ENCODE measurements around the gene TIMD4.

The TIMD4 gene

DNA sequence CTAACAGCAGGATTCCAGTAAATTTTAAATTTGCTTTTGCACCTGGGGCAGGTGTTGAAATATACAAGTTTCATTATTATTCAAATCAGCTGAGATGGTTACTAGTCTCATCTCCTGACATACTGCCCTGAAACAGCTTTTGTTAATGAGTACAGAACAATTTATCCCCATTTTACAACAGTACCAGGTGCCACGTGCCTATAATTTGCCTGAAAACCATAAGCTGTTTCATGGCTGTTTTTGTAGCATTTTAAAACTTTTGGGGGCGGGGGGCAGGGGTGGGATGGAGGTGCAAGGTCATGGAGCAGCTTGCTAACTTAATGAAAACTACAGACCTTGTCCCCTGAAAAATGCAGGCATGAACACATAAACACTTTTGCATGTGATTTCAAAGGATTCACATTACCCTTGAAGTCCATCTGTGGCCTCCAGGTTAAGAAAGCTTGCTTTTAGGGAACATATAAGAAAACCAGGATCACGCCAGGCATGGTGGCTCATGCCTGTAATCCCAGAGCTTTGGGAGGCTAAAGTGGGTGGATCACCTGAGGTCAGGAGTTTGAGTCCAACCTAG is 42.1 kb downstream of the TIMD4 start:
- DNase-seq = peak; percentile 41 to 44

DNA sequence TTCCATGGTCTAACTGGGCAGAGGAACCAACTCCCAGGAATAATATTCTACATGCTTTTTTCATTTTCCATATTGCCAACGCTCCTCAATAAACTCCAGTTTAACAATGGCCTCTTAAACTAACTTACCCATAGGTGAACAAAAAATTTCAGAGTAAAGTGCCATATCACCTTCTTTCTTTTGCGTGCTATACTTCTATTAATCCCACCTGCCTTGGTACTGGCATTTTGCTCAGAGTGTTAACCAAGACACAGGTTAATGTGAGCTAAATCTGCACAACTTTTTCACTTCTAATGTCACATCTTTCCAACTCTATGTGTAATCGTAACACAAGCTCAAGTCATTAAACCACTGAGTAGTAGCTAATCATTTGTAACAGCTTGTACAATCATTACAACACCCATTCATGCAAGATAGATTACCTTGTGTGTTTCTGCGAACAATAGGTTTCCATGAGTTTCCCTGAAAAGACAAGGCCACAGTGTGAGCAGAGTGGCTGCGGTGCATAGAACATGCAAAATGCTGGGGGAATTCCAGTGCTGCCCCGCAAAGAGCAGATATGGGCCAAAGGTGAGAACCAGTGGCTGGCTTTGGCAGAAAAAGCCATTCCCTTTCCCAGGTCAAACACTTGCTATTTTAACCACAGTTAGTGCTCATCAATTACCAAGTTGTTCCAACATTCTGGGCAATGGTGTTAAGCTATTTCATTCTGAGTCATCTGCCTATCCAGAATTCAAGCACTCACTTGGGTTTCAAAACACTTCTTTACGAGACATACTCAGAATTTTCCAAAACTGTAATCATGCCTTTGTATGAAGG is 42.8 kb downstream of the TIMD4 start:
- DNase-seq = peak; percentile 84 to 85

DNA sequence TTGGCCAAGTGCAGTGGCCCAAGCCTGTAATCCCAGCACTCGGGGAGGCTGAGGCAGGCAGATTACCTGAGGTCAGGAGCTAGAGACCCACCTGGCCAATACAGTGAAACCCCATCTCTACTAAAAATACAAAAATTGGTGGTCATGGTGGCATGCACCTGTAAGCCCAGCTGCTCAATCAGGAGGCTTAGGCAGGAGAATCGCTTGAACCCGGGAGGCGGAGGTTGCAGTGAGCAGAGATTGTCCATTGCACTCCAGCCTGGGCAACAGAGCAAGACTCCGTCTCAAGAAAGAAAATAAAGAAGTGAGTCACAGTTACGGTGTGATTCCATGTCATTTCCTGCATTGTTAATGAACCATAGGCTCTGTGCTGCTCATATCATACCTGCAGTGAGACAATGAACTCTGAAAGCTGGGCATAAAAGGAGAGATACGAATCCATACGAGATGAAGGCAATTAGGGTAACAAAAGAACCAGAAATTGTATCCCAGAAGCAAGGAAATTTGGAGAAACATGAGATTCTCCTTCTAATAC is 44.6 kb downstream of the TIMD4 start:
- no peak for DNase-seq

DNA sequence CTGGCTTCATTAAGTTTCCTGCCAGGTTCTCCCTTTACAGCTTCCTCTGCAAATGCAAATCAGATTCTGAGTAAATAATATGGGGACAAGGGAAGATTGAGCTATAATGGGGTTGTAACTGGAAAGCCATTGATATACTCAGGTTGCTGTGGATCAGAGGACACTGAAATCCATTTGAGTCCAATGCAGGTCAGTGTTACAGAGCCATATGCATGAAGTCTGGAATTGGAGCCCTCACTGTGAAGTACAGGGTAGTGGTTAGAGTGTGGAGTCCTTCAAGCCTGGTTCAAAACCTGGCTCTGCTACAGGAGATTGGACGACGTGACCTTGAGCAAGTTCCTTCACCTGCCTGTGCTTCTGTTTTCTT is 48.7 kb downstream of the TIMD4 start:
- no peak for DNase-seq

DNA sequence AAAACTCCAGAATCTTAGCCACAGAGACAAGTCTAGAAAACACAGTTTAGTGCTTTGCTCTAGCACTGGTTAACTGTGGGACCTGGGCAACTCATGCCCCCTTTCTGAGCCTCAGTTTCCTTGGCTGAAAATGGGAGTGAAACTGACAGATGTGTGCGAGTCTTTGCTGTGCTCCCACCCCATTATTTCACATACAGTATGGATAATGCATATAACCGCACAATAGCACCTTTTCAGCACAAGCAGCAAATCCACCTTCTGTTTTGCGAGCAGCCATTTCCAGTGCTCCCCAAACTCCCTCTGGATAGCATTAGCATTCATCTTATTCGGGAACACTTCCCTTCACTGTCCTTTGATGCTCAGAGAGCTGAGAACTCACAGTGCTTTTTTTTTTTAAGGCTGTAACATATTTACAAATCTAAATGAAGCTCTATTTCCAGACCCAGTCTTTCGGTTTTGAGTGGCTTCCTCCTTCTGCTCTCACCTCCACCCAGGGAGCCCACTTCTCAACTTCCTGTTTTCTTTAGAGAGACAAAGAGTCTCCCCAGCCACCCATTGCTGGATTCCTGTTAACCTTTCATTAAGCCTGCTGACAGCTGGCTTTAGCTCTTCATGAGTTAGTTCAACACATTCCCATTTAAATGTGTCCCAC is 49.2 kb downstream of the TIMD4 start:
- no peak for DNase-seq

DNA sequence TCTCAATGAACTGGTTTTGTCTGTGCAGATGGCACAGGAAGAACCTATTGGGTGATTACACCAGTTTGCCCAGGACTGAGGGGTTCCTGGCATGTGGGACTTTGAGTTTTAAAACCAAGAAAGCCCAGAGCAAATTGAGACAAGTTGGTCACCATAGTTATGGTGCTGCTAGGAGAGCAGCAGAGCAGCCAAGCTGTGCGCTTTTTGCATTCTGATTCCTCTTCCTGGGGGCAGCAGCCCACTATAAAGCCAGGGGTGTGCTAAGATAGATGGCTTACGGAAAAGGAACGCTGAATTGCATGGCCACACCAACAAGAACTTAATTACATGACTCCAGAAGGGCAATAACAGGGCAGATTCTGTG is 49.7 kb downstream of the TIMD4 start:
- no peak for DNase-seq

DNA sequence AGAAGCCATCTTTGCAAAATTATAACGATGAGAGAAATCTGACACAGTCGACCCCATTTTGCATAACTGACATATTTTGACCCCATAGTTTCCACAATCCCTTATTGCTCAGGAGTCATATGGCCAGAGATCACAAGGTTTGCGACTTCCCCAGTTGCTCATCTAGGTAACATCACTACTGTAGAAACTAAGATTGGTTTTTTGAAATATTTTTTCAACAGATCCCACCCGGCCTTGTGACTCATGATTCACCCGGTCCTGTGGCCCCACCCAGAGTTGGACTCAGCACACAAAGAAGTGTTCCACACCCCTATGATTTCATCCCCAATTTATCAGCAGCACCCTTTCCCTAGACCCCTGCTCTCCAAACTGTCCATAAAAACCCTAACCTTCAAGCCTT is 50.2 kb downstream of the TIMD4 start:
- DNase-seq = no peak

DNA sequence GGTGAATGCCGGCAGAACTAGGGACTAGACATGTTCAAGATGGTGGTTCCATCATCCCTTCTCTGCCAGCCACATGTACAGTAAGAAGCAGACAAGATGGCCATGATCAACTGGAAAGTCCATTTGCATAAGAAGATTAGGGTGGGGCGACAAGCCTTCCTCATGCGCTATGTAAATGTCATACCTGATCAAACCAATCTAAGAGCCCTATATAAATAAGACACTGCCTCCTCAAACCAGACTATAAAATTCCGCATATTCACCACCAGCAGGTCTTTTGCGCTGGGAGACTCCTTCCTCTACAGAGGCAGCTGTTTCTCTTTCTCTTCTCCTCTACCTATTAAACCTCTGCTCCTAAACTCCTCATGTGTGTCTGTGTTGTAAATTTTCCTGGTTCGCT is 53.8 kb downstream of the TIMD4 start:
- DNase-seq = no peak

DNA sequence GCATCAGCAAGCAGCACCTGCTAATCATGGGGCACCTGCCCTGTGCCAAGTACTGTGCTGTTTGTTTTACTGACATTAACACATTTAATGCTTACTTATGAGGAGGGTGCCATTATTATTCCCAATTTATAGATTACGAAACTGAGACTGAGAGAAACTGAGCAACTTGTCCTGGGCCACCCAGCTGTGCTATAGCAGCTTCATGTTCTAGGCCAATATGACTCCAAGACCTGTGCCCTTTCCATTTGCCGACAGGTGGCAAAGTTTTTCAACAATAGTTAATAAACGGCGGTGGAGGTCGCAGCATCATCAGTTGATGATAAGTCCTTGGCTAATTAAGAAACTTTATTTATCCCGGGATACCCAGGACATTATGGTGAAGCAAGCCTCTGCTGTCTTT is 55.4 kb downstream of the TIMD4 start:
- no peak for DNase-seq

DNA sequence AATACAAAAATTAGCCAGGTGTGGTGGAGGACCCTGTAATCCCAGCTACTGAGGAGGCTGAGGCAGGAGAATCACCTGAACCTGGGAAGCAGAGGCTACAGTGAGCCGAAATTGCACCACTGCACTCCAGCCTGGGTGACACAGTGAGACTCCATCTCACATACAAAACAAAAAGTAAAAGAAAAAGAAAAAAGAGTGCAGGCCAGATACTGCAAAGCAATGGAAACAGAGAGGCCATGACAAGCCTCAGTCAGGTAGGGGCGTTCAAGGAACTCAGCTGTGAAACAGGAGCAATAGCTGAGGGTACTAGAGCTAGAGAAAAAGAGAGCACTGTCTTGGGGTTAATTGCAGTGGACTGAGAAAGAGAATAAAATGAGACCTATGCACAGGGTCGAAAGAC is 56.2 kb downstream of the TIMD4 start:
- DNase-seq = no peak

DNA sequence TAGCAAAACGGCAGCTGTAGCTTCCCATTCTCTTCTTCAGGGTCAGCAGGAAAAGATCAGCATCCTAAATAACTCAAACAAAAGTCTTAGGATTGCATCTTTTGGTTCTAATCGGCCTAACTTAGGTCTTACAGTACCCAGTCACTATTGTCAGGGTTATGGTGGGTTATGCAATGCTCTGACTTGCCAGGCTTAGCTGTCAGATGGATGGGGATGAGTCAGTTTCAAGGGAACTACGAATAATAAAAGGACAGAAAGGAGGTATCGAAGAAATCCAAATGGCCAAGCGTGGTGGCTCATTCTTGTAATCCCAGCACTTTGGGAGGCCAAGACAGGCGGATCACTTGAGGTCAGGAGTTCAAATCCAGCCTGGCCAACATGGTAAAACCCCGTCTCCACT is 66.5 kb downstream of the TIMD4 start:
- DNase-seq = no peak

DNA sequence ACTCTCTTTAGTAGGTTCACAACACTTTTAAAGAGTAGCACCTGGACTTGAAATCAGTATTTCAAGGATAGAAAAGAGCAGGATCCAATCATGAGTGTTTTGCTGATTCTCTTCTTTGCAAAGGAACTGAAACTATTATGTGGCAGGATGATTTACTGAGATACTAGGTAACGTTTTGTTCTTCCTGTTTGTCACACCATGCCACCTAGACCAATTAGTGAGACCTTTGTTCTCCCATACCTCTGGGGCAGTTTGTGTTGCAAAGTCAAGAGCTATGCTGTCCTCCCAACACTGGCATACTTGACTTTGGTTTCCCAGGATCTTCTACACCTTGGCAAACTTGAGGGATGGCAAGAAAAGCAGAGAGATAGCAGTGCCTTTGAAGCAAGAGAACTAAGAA is 69.5 kb downstream of the TIMD4 start:
- DNase-seq = no peak

DNA sequence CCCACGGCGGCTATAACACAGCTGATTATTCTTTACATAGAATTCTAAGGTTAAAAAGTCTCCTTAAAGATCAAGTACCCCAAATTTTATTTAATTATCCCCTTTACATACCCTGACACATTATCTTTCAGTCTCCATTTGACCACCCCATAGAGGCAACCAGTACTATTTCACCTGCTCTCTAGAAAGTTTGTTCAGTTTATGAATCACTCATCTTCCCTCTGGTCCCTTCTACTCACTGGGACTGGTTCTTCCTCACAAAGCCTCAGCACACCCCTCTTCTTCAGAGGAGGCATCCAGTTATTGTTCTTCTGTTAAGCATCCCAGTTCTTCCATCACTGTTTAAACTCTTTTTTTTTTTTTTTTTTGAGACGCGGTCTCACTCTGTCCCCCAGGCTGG is 70.2 kb downstream of the TIMD4 start:
- DNase-seq = no peak

DNA sequence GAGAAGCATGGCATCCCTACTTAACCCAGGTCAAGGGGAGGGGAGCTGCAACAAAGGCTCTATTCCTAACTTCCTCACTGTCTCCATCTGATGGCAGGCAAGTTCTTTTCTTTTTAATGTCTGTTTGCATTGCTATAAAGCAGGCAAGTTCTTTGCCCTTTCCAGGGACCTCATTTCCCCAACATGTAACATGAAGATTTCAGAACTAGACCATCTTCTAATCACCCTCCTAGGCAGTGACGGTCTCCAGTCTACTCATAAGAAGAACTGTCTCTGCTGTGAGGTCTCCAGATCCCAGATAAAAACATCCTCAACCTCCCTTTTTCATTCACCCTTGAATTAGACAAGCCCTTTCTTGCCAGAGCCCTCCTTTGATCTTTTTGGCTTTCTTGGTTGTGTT is 70.8 kb downstream of the TIMD4 start:
- DNase-seq = no peak

DNA sequence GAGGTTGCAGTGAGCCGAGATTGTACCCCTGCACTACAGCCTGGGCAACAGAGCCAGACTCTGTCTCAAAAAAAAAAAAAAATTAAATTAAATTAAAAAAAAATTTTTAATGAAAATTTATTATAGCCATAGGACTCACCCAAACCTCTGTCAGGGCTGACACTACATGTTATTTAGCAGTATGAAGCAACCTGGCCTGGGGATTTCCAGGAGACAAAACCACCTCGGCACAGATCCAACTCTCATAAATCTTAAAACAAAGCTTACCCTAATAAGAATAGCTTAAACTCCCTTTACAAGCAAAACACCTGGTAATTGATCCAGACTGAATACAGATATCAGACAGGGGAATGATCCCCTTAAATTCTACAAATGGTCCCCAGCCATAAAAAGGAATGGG is 74.5 kb downstream of the TIMD4 start:
- no peak for DNase-seq

DNA sequence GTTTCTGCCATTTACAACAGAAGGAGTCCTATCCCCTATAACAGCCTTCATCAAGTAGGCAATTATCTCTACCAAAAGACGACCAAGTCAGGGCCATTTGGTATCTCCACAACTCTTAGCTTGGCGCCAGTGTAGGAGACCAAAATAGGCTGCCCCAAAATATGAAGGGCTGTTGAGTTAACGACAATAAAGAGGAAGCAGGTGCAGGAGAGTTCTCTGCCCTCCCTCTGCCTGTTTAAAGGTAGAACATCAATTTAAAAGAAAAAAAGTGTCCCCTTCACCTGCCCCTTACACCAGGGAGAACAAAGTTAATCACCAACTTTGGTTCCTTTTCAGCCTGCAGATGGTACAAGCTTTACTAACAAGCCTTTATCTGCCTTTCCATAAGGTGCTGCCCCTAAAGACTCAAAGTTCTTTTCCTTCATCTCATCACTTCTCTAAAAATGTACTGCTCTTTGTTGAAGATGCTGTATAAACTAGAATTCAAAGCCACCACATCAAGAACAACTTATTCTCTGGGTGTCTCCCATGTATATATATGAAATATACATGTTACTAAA is 79.6 kb downstream of the TIMD4 start:
- DNase-seq = no peak

DNA sequence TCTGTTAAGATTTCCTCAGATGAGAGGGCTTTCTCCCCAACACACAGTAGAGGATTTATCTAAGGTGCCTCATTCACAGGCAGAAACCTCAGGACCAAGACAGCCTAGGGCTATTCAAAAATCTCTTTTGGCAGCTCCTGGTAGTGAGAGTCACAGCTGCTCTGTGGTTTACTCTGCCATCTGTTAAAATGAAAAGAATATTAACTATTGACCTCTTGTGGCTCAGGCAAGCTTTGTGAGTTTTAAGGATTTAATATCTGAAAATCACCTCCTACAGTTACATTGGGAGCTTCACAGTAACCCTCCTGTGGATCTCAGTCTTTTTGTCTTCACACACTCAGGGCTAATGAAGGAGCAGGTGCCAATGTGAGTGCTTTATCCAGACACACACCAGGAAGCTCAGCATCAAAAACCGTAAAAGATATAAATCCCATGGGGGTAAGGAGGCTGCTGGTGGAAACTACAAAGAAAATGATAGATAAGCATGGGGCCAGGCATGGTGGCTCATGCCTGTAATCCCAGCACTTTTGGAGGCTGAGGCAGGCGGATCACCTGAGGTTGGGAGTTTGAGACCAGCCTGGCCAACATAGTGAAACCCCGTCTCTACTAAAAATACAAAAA is 83.3 kb downstream of the TIMD4 start:
- no peak for DNase-seq

DNA sequence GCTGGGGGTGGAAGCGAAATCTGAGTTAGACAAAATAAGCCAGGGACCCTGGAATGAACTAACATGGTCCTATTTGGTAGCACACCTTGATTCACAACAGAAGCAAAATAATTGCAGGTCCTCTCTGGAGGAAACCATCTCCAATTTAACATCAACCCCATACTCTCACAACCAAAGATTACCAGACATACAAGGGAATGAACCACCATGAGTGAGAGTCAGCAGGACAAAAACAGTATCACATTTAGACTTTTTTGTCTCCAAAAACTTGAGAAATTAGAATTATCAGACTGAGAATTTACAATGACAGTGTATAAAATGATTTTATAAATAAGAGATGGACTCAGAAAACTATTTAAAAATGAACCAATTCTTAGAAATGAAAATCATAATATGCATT is 91.8 kb downstream of the TIMD4 start:
- DNase-seq = no peak

DNA sequence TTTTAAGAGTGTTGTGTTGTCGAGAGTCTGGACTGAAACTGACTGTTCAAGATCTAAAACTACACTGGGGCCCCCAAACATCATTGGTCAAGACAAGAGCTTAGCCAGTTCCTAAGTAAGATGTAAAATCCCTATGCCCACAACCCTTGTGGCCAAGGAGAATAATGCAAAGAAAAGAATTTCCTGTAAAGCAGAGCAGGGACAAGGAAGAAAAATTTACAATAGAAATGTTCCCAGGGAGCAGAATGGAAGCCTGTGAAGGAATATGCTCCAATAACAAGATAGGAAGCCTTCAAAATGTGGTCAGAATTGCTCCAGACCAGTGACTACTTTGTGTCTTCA is 92.6 kb downstream of the TIMD4 start:
- DNase-seq = no peak
